WTC11 (cell line): ENCODE measurements around the gene EPHA4. TPM values are rescaled to one million over a fixed set of nuclear protein-coding genes. Genes with fewer than 3 reads are reported as not detected.

Experiments used
- ATAC-seq: fragments of 200-7000 bp; cut with Tn5 transposase; 2 replicates; pipeline ENCODE4 v1.10.0; 2021; ENCODE audit warnings: mild to moderate bottlenecking, moderate library complexity
- CTCF ChIA-PET: fragments of 300-600 bp; sonication (Branson Sonifier 250); formaldehyde crosslinking; loops from one replicate; lab custom pipeline; 2021; ENCODE audit warnings: antibody characterized with exemption; lab: Charles Lee
- POLR2A ChIA-PET: fragments of 350-600 bp; sonication (Branson Sonifier 250); formaldehyde crosslinking; loops from one replicate; lab custom pipeline; 2021; ENCODE audit warnings: antibody characterized with exemption; lab: Charles Lee
- DNase-seq: peaks from one replicate; pipeline ENCODE4 v3.0.0; 2021; ENCODE audit warnings: low spot score
- H3K27ac Mint-ChIP-seq: 2 replicates; pipeline ENCODE4 v1.8.0; 2021; ENCODE audit warnings: mixed read lengths
- H3K27me3 Mint-ChIP-seq: 2 replicates; pipeline ENCODE4 v1.8.0; 2021; ENCODE audit warnings: low read depth, mild to moderate bottlenecking, moderate library complexity, mixed read lengths
- H3K36me3 Mint-ChIP-seq: 2 replicates; pipeline ENCODE4 v1.8.0; 2021; ENCODE audit warnings: mixed read lengths
- H3K4me1 Mint-ChIP-seq: 2 replicates; pipeline ENCODE4 v1.8.0; 2022; ENCODE audit warnings: mixed read lengths
- H3K4me3 Mint-ChIP-seq: 2 replicates; pipeline ENCODE4 v1.8.0; 2021; ENCODE audit warnings: mild to moderate bottlenecking, moderate library complexity, mixed read lengths
- H3K9me3 Mint-ChIP-seq: 2 replicates; pipeline ENCODE4 v1.8.0; 2021; ENCODE audit warnings: mixed read lengths
- ESRRA ChIP-seq: sonication (generic); formaldehyde crosslinking; IDR thresholded peaks from 2 replicates; pipeline ENCODE4 v1.8.1; 2022; ENCODE audit warnings: mild to moderate bottlenecking, missing genetic modification reagents, borderline replicate concordance
- GABPB1 ChIP-seq: sonication (generic); formaldehyde crosslinking; IDR thresholded peaks from 2 replicates; pipeline ENCODE4 v1.8.1; 2023; ENCODE audit warnings: mild to moderate bottlenecking, missing genetic modification reagents
- GTF2I ChIP-seq: fragments of 250-450 bp; sonication (Bioruptor Pico); conservative IDR thresholded peaks from 2 replicates; pipeline ENCODE4 v1.4.0; 2021; ENCODE audit warnings: mild to moderate bottlenecking
- IRF1 ChIP-seq: sonication (generic); formaldehyde crosslinking; IDR thresholded peaks from 2 replicates; pipeline ENCODE4 v1.8.0; 2023; ENCODE audit warnings: missing genetic modification reagents
- JUN ChIP-seq: sonication (generic); formaldehyde crosslinking; IDR thresholded peaks from 2 replicates; pipeline ENCODE4 v1.8.0; 2023; ENCODE audit warnings: mild to moderate bottlenecking, missing genetic modification reagents
- NFYB ChIP-seq: sonication (generic); formaldehyde crosslinking; conservative IDR thresholded peaks from 2 replicates; pipeline ENCODE4 v1.8.0; 2022; ENCODE audit warnings: low read depth, missing genetic modification reagents
- OVOL2 ChIP-seq: fragments of 250-450 bp; sonication (Bioruptor Pico); IDR thresholded peaks from 2 replicates; pipeline ENCODE4 v1.9.0; 2021; ENCODE audit warnings: mild to moderate bottlenecking, borderline replicate concordance
- TCF7 ChIP-seq: sonication (generic); formaldehyde crosslinking; IDR thresholded peaks from 2 replicates; pipeline ENCODE4 v1.8.0; 2022; ENCODE audit warnings: mild to moderate bottlenecking, low read depth, missing genetic modification reagents, moderate library complexity
- USF2 ChIP-seq: sonication (generic); formaldehyde crosslinking; IDR thresholded peaks from 2 replicates; pipeline ENCODE4 v1.8.1; 2023; ENCODE audit warnings: mild to moderate bottlenecking, missing genetic modification reagents, moderate library complexity
- ZBTB21 ChIP-seq: sonication (generic); formaldehyde crosslinking; IDR thresholded peaks from 2 replicates; pipeline ENCODE4 v1.8.1; 2023; ENCODE audit warnings: mild to moderate bottlenecking, missing genetic modification reagents, borderline replicate concordance
- ZMAT4 ChIP-seq: fragments of 250-450 bp; sonication (Bioruptor Pico); IDR thresholded peaks from 2 replicates; pipeline ENCODE4 v1.9.0; 2021; ENCODE audit warnings: mild to moderate bottlenecking
- ZNF219 ChIP-seq: sonication (generic); formaldehyde crosslinking; IDR thresholded peaks from 2 replicates; pipeline ENCODE4 v1.8.0; 2023; ENCODE audit warnings: missing genetic modification reagents, mild to moderate bottlenecking, borderline replicate concordance
- ZNF281 ChIP-seq: sonication (generic); formaldehyde crosslinking; IDR thresholded peaks from 2 replicates; pipeline ENCODE4 v1.8.0; 2023; ENCODE audit warnings: mild to moderate bottlenecking, missing genetic modification reagents
- ZNF396 ChIP-seq: fragments of 250-450 bp; sonication (Bioruptor Pico); IDR thresholded peaks from 2 replicates; pipeline ENCODE4 v1.8.0; 2021; ENCODE audit warnings: mild to moderate bottlenecking, moderate library complexity, borderline replicate concordance
- ZNF671 ChIP-seq: fragments of 250-450 bp; sonication (Bioruptor Pico); IDR thresholded peaks from 2 replicates; pipeline ENCODE4 v1.8.0; 2021; ENCODE audit warnings: mild to moderate bottlenecking
- total RNA-seq: library from RNA; stranded (reverse); gene quantifications from 3 replicates; pipeline ENCODE4 v1.2.3, GENCODE V29; 2021

EPHA4 gene
- total RNA-seq, 1 experiment from 2014 or later: 11.0 TPM

GRCh38 chr2:221448844-221449390, 123.2 kb downstream of the EPHA4 start (continued):
- no peak for TF ChIP-seq ZBTB21 (CRISPR knock-in tag)

GRCh38 chr2:221448057-221448843, 123.9 kb downstream of the EPHA4 start:
- DNase-seq: no peak
- TF ChIP-seq NFYB (CRISPR knock-in tag) (no peak), ZMAT4 (CRISPR knock-in tag) (no peak), OVOL2 (CRISPR knock-in tag) (no peak), ZNF281 (CRISPR knock-in tag) (no peak), ZNF219 (CRISPR knock-in tag) (no peak), GTF2I (CRISPR knock-in tag) (no peak), TCF7 (CRISPR knock-in tag) (no peak), IRF1 (CRISPR knock-in tag) (no peak), ZNF671 (no peak), JUN (CRISPR knock-in tag) (no peak), GABPB1 (CRISPR knock-in tag) (no peak)
- H3K27ac Mint-ChIP-seq: no peak overlapping the region

GRCh38 chr2:221447310-221447709, 124.8 kb downstream of the EPHA4 start:
- H3K27ac Mint-ChIP-seq: no peak overlapping the region

More at GRCh38 chr2:221448057-221448843, 123.9 kb downstream of the EPHA4 start:
- ChIA-PET CTCF (interaction anchor here (1.2 kb wide), 1 partner anchor 76 kb away, joined by 5 read pairs; no protein-coding TSS in a partner anchor), POLR2A (no interaction called here)
- H3K4me3 Mint-ChIP-seq: no peak overlapping the region
- no peaks in the 10 kb centered on the region for H3K27me3 Mint-ChIP-seq
- peaks cover 20% of the 10 kb centered on the region for H3K9me3 Mint-ChIP-seq
- no peak for ATAC-seq
- H3K36me3 Mint-ChIP-seq: peaks cover 18% of the 10 kb centered on the region
- peaks cover 6% of the 10 kb centered on the region for H3K4me1 Mint-ChIP-seq

GRCh38 chr2:221446140-221446539, 126.0 kb downstream of the EPHA4 start:
- Mint-ChIP-seq H3K4me3 (no peak overlapping the region), H3K27ac (no peak overlapping the region), H3K27me3 (no peaks in the 10 kb centered on the region), H3K4me1 (peaks cover 6% of the 10 kb centered on the region), H3K9me3 (peaks cover 20% of the 10 kb centered on the region), H3K36me3 (peaks cover 31% of the 10 kb centered on the region)
- ATAC-seq: no peak
- TF ChIP-seq GABPB1 (CRISPR knock-in tag) (no peak), ESRRA (no peak)
- ChIA-PET POLR2A (no interaction called here), CTCF (no interaction called here)
- DNase-seq: no peak

More at GRCh38 chr2:221447310-221447709, 124.8 kb downstream of the EPHA4 start:
- Mint-ChIP-seq H3K27me3 (no peaks in the 10 kb centered on the region), H3K4me3 (no peak overlapping the region), H3K36me3 (peaks cover 22% of the 10 kb centered on the region), H3K9me3 (peaks cover 20% of the 10 kb centered on the region), H3K4me1 (peaks cover 6% of the 10 kb centered on the region)
- ATAC-seq: peak; percentile 78
- POLR2A ChIA-PET: no interaction called here
- peak; percentile 20 for DNase-seq
- TF ChIP-seq USF2 (CRISPR knock-in tag): peak; percentile 68
- no peak for TF ChIP-seq ZNF396 (CRISPR knock-in tag)
- CTCF ChIA-PET: interaction anchor here (1.2 kb wide), 1 partner anchor 75 kb away, joined by 5 read pairs; no protein-coding TSS in a partner anchor
